SK-N-SH (cell line): ENCODE results near the gene IMPDH2. TPM values are rescaled to one million over a fixed set of nuclear protein-coding genes. Genes with fewer than 3 reads are reported as not detected.

Experiments
- CTCF ChIA-PET: fragments of 300-600, 350-600 bp; formaldehyde crosslinking; extraction: SDS; loops from one replicate; lab custom pipeline; 2021; lab: Yijun Ruan, JAX
- POLR2A ChIA-PET: fragments of 350-600 bp; sonication (Branson Sonifier 250); formaldehyde crosslinking; extraction: SDS; loops from one replicate; lab custom pipeline; 2020; ENCODE audit warnings: antibody characterized with exemption, inconsistent platforms; lab: Yijun Ruan, JAX
- DNase-seq: peaks from one replicate; pipeline ENCODE4 v3.0.0; 2012
- H2AFZ ChIP-seq: fragments of 200-600 bp; sonication (generic); 2 replicates; pipeline ENCODE4 v1.8.1; 2016; ENCODE audit warnings: antibody characterized with exemption, mild to moderate bottlenecking, low read depth
- H3F3A ChIP-seq: fragments of 200-600 bp; sonication (generic); replicated peaks from 2 replicates; pipeline ENCODE3; 2016; ENCODE audit warnings: antibody characterized with exemption, mild to moderate bottlenecking; ENCODE audit not compliant: insufficient read depth
- H3K27ac ChIP-seq, 2 experiments: fragments of 200-500 bp in 1 of 2; fragments of 200-600 bp in 1 of 2; sonication (Bioruptor generic) in 1 of 2; sonication (generic), shearing (Covaris generic) in 1 of 2; 2 replicates each; pipeline versions ENCODE4 v1.5.1 to v1.6.1; 2014 to 2016; ENCODE audit warnings: low read depth in 2 of 2, inconsistent platforms in 1 of 2, low read length in 1 of 2, mild to moderate bottlenecking in 1 of 2, mixed read lengths in 1 of 2
- H3K27me3 ChIP-seq: fragments of 200-600 bp; sonication (generic), shearing (Covaris generic); 2 replicates; pipeline ENCODE4 v1.6.1; 2016; ENCODE audit warnings: mixed run types; ENCODE audit not compliant: insufficient read depth
- H3K36me3 ChIP-seq, 2 experiments: fragments of 200-500 bp in 1 of 2; fragments of 200-600 bp in 1 of 2; sonication (Bioruptor generic) in 1 of 2; sonication (generic) in 1 of 2; replicated peaks in 1 of 2; 2 replicates each; pipeline versions ENCODE3 to v1.5.1; 2014 to 2016; ENCODE audit warnings: low read length in 1 of 2, mild to moderate bottlenecking in 1 of 2; ENCODE audit not compliant: insufficient read depth in 2 of 2, control insufficient read depth in 1 of 2
- H3K4me1 ChIP-seq, 2 experiments: fragments of 200-500 bp in 1 of 2; fragments of 200-600 bp in 1 of 2; sonication (Bioruptor generic) in 1 of 2; sonication (generic), shearing (Covaris generic) in 1 of 2; 2 replicates each; pipeline versions ENCODE4 v1.5.1 to v1.6.1; 2014 to 2016; ENCODE audit warnings: low read depth in 1 of 2, low read length in 1 of 2, mixed run types in 1 of 2; ENCODE audit not compliant: insufficient read depth in 2 of 2, control insufficient read depth in 1 of 2
- H3K4me2 ChIP-seq: fragments of 200-600 bp; sonication (generic), shearing (Covaris generic); 2 replicates; pipeline ENCODE4 v1.6.1; 2017; ENCODE audit warnings: mixed run types
- H3K4me3 ChIP-seq, 2 experiments: fragments of 200-500 bp in 1 of 2; fragments of 200-600 bp in 1 of 2; sonication (Bioruptor generic) in 1 of 2; sonication (generic), shearing (Covaris generic) in 1 of 2; 2 replicates each; pipeline versions ENCODE4 v1.5.1 to v1.8.1; 2014 to 2016; ENCODE audit warnings: low read depth in 2 of 2, inconsistent platforms in 1 of 2, low read length in 1 of 2, mild to moderate bottlenecking in 1 of 2, mixed read lengths in 1 of 2, moderate library complexity in 1 of 2
- H3K79me2 ChIP-seq: fragments of 200-600 bp; sonication (generic); 2 replicates; pipeline ENCODE4 v1.8.1; 2017; ENCODE audit warnings: mild to moderate bottlenecking; ENCODE audit not compliant: insufficient read depth
- H3K9ac ChIP-seq: fragments of 200-600 bp; sonication (generic); 2 replicates; pipeline ENCODE4 v1.6.1; 2017; ENCODE audit warnings: mixed run types
- H3K9me2 ChIP-seq: fragments of 200-600 bp; sonication (generic); 2 replicates; pipeline ENCODE4 v1.6.1; 2017; ENCODE audit warnings: mixed run types
- H3K9me3 ChIP-seq: fragments of 200-600 bp; sonication (generic); 2 replicates; pipeline ENCODE4 v1.6.1; 2017; ENCODE audit warnings: mixed run types, mild to moderate bottlenecking, moderate library complexity
- H4K20me1 ChIP-seq: fragments of 200-600 bp; sonication (generic); 2 replicates; pipeline ENCODE4 v1.6.1; 2017; ENCODE audit warnings: mild to moderate bottlenecking, mixed run types; ENCODE audit not compliant: insufficient read depth
- CHD2 ChIP-seq: fragments of 150-350 bp; IDR thresholded peaks from 2 replicates; pipeline ENCODE4 v1.6.1; 2018; ENCODE audit warnings: low read length; ENCODE audit not compliant: partially characterized antibody
- FOSL2 ChIP-seq: IDR thresholded peaks from 2 replicates; pipeline ENCODE4 v1.4.0; 2012; ENCODE audit warnings: low read depth, mild to moderate bottlenecking, moderate library complexity, borderline replicate concordance
- FOXJ3 ChIP-seq: sonication (generic); formaldehyde crosslinking; IDR thresholded peaks from 2 replicates; pipeline ENCODE4 v1.5.1; 2020; ENCODE audit warnings: mild to moderate bottlenecking, missing genetic modification reagents
- REST ChIP-seq: IDR thresholded peaks from 2 replicates; pipeline ENCODE4 v1.6.1; 2012; ENCODE audit warnings: mild to moderate bottlenecking, low read depth, low read length, moderate library complexity
- RXRA ChIP-seq: IDR thresholded peaks from 2 replicates; pipeline ENCODE4 v1.4.0; 2012; ENCODE audit warnings: low read depth, mild to moderate bottlenecking, borderline replicate concordance
- WGBS: methylation state at CpG from one replicate; pipeline ENCODE4 v1.1.6; 2017; ENCODE audit warnings: low lambda C conversion rate; 5-methylcytosine and 5-hydroxymethylcytosine counted together
- polyA plus RNA-seq, 3 experiments: library from polyadenylated mRNA; depleted of rRNA; stranded (reverse); fragments of >200 nt; gene quantifications; 2 replicates each; pipeline ENCODE4 v1.2.3, GENCODE V29; 2012
- TF ChIP-seq, protein P1 (sequence below): IDR thresholded peaks from 2 replicates; pipeline ENCODE4 v1.4.0; 2012; ENCODE audit warnings: low read depth, borderline replicate concordance
- TF ChIP-seq, protein P2 (sequence below): IDR thresholded peaks from 2 replicates; pipeline ENCODE4 v1.4.0; 2012; ENCODE audit warnings: low read depth, borderline replicate concordance
- TF ChIP-seq, protein P3 (sequence below): fragments of 200-600 bp; sonication (generic); IDR thresholded peaks from 2 replicates; pipeline ENCODE4 v1.6.1; 2017; ENCODE audit warnings: antibody characterized with exemption, mild to moderate bottlenecking, moderate library complexity

The IMPDH2 gene
- polyA plus RNA-seq, 1 of the 3 experiments (the other 2 are of a cell fraction): 305 TPM

- peaks cover 34 to 68% of the 10 kb centered on the region in 2 experiments for H3K36me3 ChIP-seq
- TF ChIP-seq, protein P1, sequence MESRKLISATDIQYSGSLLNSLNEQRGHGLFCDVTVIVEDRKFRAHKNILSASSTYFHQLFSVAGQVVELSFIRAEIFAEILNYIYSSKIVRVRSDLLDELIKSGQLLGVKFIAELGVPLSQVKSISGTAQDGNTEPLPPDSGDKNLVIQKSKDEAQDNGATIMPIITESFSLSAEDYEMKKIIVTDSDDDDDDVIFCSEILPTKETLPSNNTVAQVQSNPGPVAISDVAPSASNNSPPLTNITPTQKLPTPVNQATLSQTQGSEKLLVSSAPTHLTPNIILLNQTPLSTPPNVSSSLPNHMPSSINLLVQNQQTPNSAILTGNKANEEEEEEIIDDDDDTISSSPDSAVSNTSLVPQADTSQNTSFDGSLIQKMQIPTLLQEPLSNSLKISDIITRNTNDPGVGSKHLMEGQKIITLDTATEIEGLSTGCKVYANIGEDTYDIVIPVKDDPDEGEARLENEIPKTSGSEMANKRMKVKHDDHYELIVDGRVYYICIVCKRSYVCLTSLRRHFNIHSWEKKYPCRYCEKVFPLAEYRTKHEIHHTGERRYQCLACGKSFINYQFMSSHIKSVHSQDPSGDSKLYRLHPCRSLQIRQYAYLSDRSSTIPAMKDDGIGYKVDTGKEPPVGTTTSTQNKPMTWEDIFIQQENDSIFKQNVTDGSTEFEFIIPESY: no peak
- TF ChIP-seq RXRA (no peak), FOSL2 (no peak), CHD2 (no peak), REST (no peak), FOXJ3 (no peak)
- TF ChIP-seq, protein P2, sequence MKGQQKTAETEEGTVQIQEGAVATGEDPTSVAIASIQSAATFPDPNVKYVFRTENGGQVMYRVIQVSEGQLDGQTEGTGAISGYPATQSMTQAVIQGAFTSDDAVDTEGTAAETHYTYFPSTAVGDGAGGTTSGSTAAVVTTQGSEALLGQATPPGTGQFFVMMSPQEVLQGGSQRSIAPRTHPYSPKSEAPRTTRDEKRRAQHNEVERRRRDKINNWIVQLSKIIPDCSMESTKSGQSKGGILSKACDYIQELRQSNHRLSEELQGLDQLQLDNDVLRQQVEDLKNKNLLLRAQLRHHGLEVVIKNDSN: no peak
- TF ChIP-seq, protein P3, sequence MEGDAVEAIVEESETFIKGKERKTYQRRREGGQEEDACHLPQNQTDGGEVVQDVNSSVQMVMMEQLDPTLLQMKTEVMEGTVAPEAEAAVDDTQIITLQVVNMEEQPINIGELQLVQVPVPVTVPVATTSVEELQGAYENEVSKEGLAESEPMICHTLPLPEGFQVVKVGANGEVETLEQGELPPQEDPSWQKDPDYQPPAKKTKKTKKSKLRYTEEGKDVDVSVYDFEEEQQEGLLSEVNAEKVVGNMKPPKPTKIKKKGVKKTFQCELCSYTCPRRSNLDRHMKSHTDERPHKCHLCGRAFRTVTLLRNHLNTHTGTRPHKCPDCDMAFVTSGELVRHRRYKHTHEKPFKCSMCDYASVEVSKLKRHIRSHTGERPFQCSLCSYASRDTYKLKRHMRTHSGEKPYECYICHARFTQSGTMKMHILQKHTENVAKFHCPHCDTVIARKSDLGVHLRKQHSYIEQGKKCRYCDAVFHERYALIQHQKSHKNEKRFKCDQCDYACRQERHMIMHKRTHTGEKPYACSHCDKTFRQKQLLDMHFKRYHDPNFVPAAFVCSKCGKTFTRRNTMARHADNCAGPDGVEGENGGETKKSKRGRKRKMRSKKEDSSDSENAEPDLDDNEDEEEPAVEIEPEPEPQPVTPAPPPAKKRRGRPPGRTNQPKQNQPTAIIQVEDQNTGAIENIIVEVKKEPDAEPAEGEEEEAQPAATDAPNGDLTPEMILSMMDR: no peak
- H3K4me2 ChIP-seq: no peak overlapping the region
- DNase-seq: no peak
- H2AFZ ChIP-seq: no peak overlapping the region
- no peaks in the 10 kb centered on the region for H3K9me3 ChIP-seq
- H3K9ac ChIP-seq: no peak overlapping the region
- H3K4me3 ChIP-seq: no peak overlapping the region
- WGBS: 98% methylated on average over 3 of the region's 3 CpGs
- H3K79me2 ChIP-seq: peaks cover 13% of the 10 kb centered on the region
- no peaks in the 10 kb centered on the region for H3K27me3 ChIP-seq
- H3K4me1 ChIP-seq: no peaks in the 10 kb centered on the region
- ChIA-PET CTCF (no interaction called here), POLR2A (no interaction called here)
- H3K9me2 ChIP-seq: no peaks in the 10 kb centered on the region
- peaks cover 26% of the 10 kb centered on the region for H3F3A ChIP-seq
- no peak overlapping the region for H3K27ac ChIP-seq
- H4K20me1 ChIP-seq: no peaks in the 10 kb centered on the region
These were observed 6.1 kb upstream of the IMPDH2 start for GRCh38 chr3:49035281-49035680.
